HCT116 (cell line): Measurements from ENCODE around the gene SEC24D. TPM values are rescaled to one million over a fixed set of nuclear protein-coding genes. Genes with fewer than 3 reads are reported as not detected.

Source experiments
- ATAC-seq: fragments of 200-7000 bp; cut with Tn5 transposase; 2 replicates; pipeline ENCODE4 v1.9.1; 2020; ENCODE audit warnings: mild to moderate bottlenecking, moderate library complexity
- BruUV-seq: library from RNA; stranded (reverse); fragments of 400-500 nt; replicated peaks from 2 replicates; lab custom pipeline; 2021; lab: Mats Ljungman, UMichigan
- CTCF ChIA-PET: fragments of 300-600 bp; sonication (Branson Sonifier 250); formaldehyde crosslinking; loops from one replicate; lab custom pipeline; 2021; ENCODE audit warnings: antibody characterized with exemption; lab: Charles Lee
- POLR2A ChIA-PET: fragments of 300-600, 350-600 bp; sonication (Branson Sonifier 250); formaldehyde crosslinking; loops from one replicate; lab custom pipeline; 2021; ENCODE audit warnings: antibody characterized with exemption; lab: Charles Lee
- RAD21 ChIA-PET, 2 experiments: fragments of 300-600 bp; sonication (Branson Sonifier 250); formaldehyde crosslinking; loops; one replicate each; lab custom pipeline; 2023; ENCODE audit warnings: low total read pairs in 2 of 2; ENCODE audit not compliant: uncharacterized antibody in 2 of 2, unreplicated experiment in 2 of 2, low non-redundant PET in 1 of 2; lab: Charles Lee
- DNase-seq: peaks from one replicate; pipeline ENCODE4 v3.0.0-alpha.2; 2010; ENCODE audit warnings: low read depth, low spot score
- H2AFZ ChIP-seq: fragments of 200-600 bp; shearing (Covaris generic), sonication (generic); 2 replicates; pipeline ENCODE4 v1.6.1; 2017; ENCODE audit warnings: low read depth, mixed run types, mixed read lengths, antibody characterized with exemption, low read length; ENCODE audit not compliant: poor library complexity, severe bottlenecking
- H3K27ac ChIP-seq: 2 replicates; pipeline ENCODE4 v1.5.1; 2012; ENCODE audit warnings: low read depth, low read length
- H3K27me3 ChIP-seq: fragments of 200-600 bp; sonication (generic); 2 replicates; pipeline ENCODE4 v1.6.1; 2016; ENCODE audit warnings: mixed run types, low read length, mixed read lengths; ENCODE audit not compliant: insufficient read depth
- H3K36me3 ChIP-seq, 2 experiments: fragments of 200-500 bp in 1 of 2; fragments of 200-600 bp in 1 of 2; sonication (Bioruptor generic) in 1 of 2; sonication (generic) in 1 of 2; 2 replicates each; pipeline versions ENCODE4 v1.5.1 to v1.6.1; 2014 to 2016; ENCODE audit warnings: low read length in 2 of 2, inconsistent platforms in 1 of 2, mixed read lengths in 1 of 2, mixed run types in 1 of 2; ENCODE audit not compliant: insufficient read depth in 2 of 2, control insufficient read depth in 1 of 2
- H3K4me1 ChIP-seq, 2 experiments: fragments of 200-600 bp in 1 of 2; sonication (generic) in 1 of 2; 2 replicates each; pipeline versions ENCODE4 v1.5.1 to v1.6.1; 2012 to 2017; ENCODE audit warnings: low read length in 2 of 2, inconsistent platforms in 1 of 2, mild to moderate bottlenecking in 1 of 2, mixed read lengths in 1 of 2, mixed run types in 1 of 2, moderate library complexity in 1 of 2; ENCODE audit not compliant: insufficient read depth in 2 of 2, control insufficient read depth in 1 of 2
- H3K4me2 ChIP-seq: fragments of 200-600 bp; sonication (generic); 2 replicates; pipeline ENCODE4 v1.6.1; 2017; ENCODE audit warnings: mixed run types, low read length, mixed read lengths
- H3K4me3 ChIP-seq, 2 experiments: fragments of 200-600 bp in 1 of 2; sonication (generic) in 1 of 2; replicated peaks in 1 of 2; 2 replicates each; pipeline ENCODE4 v1.5.1; 2011 to 2016; ENCODE audit warnings: low read length in 2 of 2, control low read depth in 1 of 2, low read depth in 1 of 2, mild to moderate bottlenecking in 1 of 2, mixed read lengths in 1 of 2, mixed run types in 1 of 2
- H3K79me2 ChIP-seq: fragments of 200-600 bp; sonication (generic); 2 replicates; pipeline ENCODE4 v1.6.1; 2017; ENCODE audit warnings: mild to moderate bottlenecking, mixed run types, low read length, moderate library complexity, mixed read lengths; ENCODE audit not compliant: insufficient read depth
- H3K9ac ChIP-seq: fragments of 200-600 bp; sonication (generic); 2 replicates; pipeline ENCODE4 v1.6.1; 2016; ENCODE audit warnings: low read length, mixed read lengths
- H3K9me2 ChIP-seq: fragments of 200-600 bp; sonication (generic), shearing (Covaris generic); 2 replicates; pipeline ENCODE4 v1.6.1; 2017; ENCODE audit warnings: mixed run types, mild to moderate bottlenecking, moderate library complexity; ENCODE audit not compliant: insufficient read depth
- H3K9me3 ChIP-seq, 2 experiments: fragments of 200-500 bp in 1 of 2; fragments of 200-600 bp in 1 of 2; sonication (Bioruptor generic) in 1 of 2; sonication (generic) in 1 of 2; 2 replicates each; pipeline ENCODE4 v1.6.1; 2014 to 2017; ENCODE audit warnings: low read length in 2 of 2, mixed read lengths in 2 of 2, inconsistent platforms in 1 of 2, low read depth in 1 of 2, mild to moderate bottlenecking in 1 of 2, mixed run types in 1 of 2, moderate library complexity in 1 of 2; ENCODE audit not compliant: control insufficient read depth in 1 of 2, insufficient read depth in 1 of 2
- H4K20me1 ChIP-seq: fragments of 200-600 bp; sonication (generic), shearing (Covaris generic); 2 replicates; pipeline ENCODE4 v1.6.1; 2017; ENCODE audit warnings: mixed run types, mild to moderate bottlenecking, moderate library complexity; ENCODE audit not compliant: insufficient read depth
- CBX3 ChIP-seq: IDR thresholded peaks from 2 replicates; pipeline ENCODE4 v1.6.1; 2012; ENCODE audit warnings: low read depth
- CEBPB ChIP-seq: IDR thresholded peaks from 2 replicates; pipeline ENCODE4 v1.6.1; 2012; ENCODE audit warnings: low read depth
- CTCF ChIP-seq, 3 experiments: fragments of 200-600 bp in 1 of 3; sonication (generic) in 1 of 3; IDR thresholded peaks in 2 of 3; conservative IDR thresholded peaks in 1 of 3; 2 replicates each; pipeline ENCODE4 v1.5.1; 2012 to 2017; ENCODE audit warnings: low read depth in 2 of 3, low read length in 2 of 3, antibody characterized with exemption in 1 of 3, borderline replicate concordance in 1 of 3, control low read depth in 1 of 3, mild to moderate bottlenecking in 1 of 3, mixed read lengths in 1 of 3, mixed run types in 1 of 3, moderate library complexity in 1 of 3; ENCODE audit not compliant: insufficient read depth in 1 of 3
- MAX ChIP-seq: IDR thresholded peaks from 2 replicates; pipeline ENCODE4 v1.6.1; 2012
- POLR2AphosphoS5 ChIP-seq: IDR thresholded peaks from 2 replicates; pipeline ENCODE4 v1.6.1; 2011; ENCODE audit warnings: mild to moderate bottlenecking, low read depth, low read length, moderate library complexity
- RAD21 ChIP-seq: IDR thresholded peaks from 2 replicates; pipeline ENCODE4 v1.6.1; 2012; ENCODE audit warnings: low read depth, mild to moderate bottlenecking
- REST ChIP-seq: IDR thresholded peaks from 2 replicates; pipeline ENCODE4 v1.6.1; 2012; ENCODE audit warnings: low read depth
- SIN3A ChIP-seq: IDR thresholded peaks from 2 replicates; pipeline ENCODE4 v1.6.1; 2012; ENCODE audit warnings: low read depth
- SRF ChIP-seq: IDR thresholded peaks from 2 replicates; pipeline ENCODE4 v1.6.1; 2012; ENCODE audit warnings: low read depth
- TCF7L2 ChIP-seq: IDR thresholded peaks from 2 replicates; pipeline ENCODE4 v1.7.0; 2011; ENCODE audit warnings: borderline replicate concordance, inconsistent platforms; ENCODE audit not compliant: insufficient read depth, insufficient read length; ENCODE audit errors: extremely low read depth
- YY1 ChIP-seq: IDR thresholded peaks from 2 replicates; pipeline ENCODE4 v1.6.1; 2011; ENCODE audit warnings: low read length, low read depth, moderate library complexity, mild to moderate bottlenecking; ENCODE audit not compliant: insufficient replicate concordance; ENCODE audit errors: extremely low read depth
- ZBTB33 ChIP-seq: IDR thresholded peaks from 2 replicates; pipeline ENCODE4 v1.6.1; 2011; ENCODE audit warnings: mild to moderate bottlenecking, low read length, moderate library complexity; ENCODE audit not compliant: insufficient replicate concordance; ENCODE audit errors: extremely low read depth
- ZFX ChIP-seq: fragments of 450-650 bp; IDR thresholded peaks from 2 replicates; pipeline ENCODE4 v1.6.1; 2017
- ZNF274 ChIP-seq: fragments of 200-500 bp; sonication (Bioruptor generic); IDR thresholded peaks from 2 replicates; pipeline ENCODE4 v1.6.1; 2014; ENCODE audit warnings: mild to moderate bottlenecking, low read depth, low read length, inconsistent platforms
- intact Hi-C: fragments of 100-400 bp; cut with micrococcal nuclease; formaldehyde crosslinking; loops from 2 replicates; pipeline ENCODE4 v1.10.0; 2022
- total RNA-seq: library from RNA; stranded (reverse); gene quantifications from one replicate; pipeline ENCODE4 v1.2.1, GENCODE V29; 2021; ENCODE audit not compliant: unreplicated experiment

The SEC24D gene
- total RNA-seq, 1 experiment from 2014 or later = 28.5 TPM

- no TSS peak for BruUV-seq
- no peaks in the 10 kb centered on the region for H3K9me3 ChIP-seq
- H3K9ac ChIP-seq = no peak overlapping the region
- H3K79me2 ChIP-seq = no peaks in the 10 kb centered on the region
- H3K27ac ChIP-seq = no peak overlapping the region
- intact Hi-C loops = no loop called here
- H3K4me1 ChIP-seq = no peaks in the 10 kb centered on the region
- H4K20me1 ChIP-seq = no peaks in the 10 kb centered on the region
- no peaks in the 10 kb centered on the region for H3K9me2 ChIP-seq
- no peak overlapping the region for H2AFZ ChIP-seq
- DNase-seq = no peak
- RAD21 ChIA-PET = no interaction called here
- no peak overlapping the region for H3K4me2 ChIP-seq
- no peak for TF ChIP-seq REST
- no peak for TF ChIP-seq ZBTB33
- no peak for TF ChIP-seq ZNF274
- TF ChIP-seq TCF7L2 = no peak
- no peak for TF ChIP-seq RAD21
- no peak for TF ChIP-seq CBX3
- TF ChIP-seq CEBPB = no peak
- no peak for TF ChIP-seq POLR2AphosphoS5
- no peak for TF ChIP-seq CTCF (IDR thresholded peaks at IDR 0.05 in 2 of 3, conservative IDR thresholded peaks at IDR 0.05 in 1 of 3; ENCODE audit: borderline replicate concordance in 1 of 3, insufficient read depth in 1 of 3, low read depth in 2 of 3, low read length in 2 of 3)
- no peak for TF ChIP-seq SIN3A
- no peak for TF ChIP-seq MAX
- TF ChIP-seq ZFX = no peak
- no peak for TF ChIP-seq SRF
- TF ChIP-seq YY1 = no peak
- H3K36me3 ChIP-seq = peaks cover 0 to 9% of the 10 kb centered on the region in 2 experiments; a peak in 1 of 4 replicates
- no peak overlapping the region for H3K4me3 ChIP-seq
- H3K27me3 ChIP-seq = no peaks in the 10 kb centered on the region
- no peak for ATAC-seq
- CTCF ChIA-PET = no interaction called here
- POLR2A ChIA-PET = no interaction called here
Measured at GRCh38 chr4:118803253-118803652, 32.7 kb downstream of the SEC24D start.
